Left cardiac atrium (tissue), 4 donors: ENCODE measurements around the gene SUGP1. TPM values are rescaled to one million over a fixed set of nuclear protein-coding genes. Genes with fewer than 3 reads are reported as not detected.

ENCODE experiments used
- ATAC-seq, 2 donors: fragments of 200-7000 bp; cut with Tn5 transposase; one replicate each; pipeline ENCODE4 v1.9.1; 2020; ENCODE audit warnings: mild to moderate bottlenecking in 2 of 2, moderate library complexity in 2 of 2
- DNase-seq: peaks from one replicate; pipeline ENCODE4 v3.0.0-alpha.2; 2020
- intact Hi-C, 2 donors: fragments of 100-400 bp; cut with DNase I; formaldehyde crosslinking; loops; one replicate each; pipeline versions ENCODE4 v1.14.1 to v1.15.1; 2022 to 2023
- total RNA-seq, 2 donors: library from RNA; stranded (reverse); fragmentation: NEBNext Ultra II Directional; extraction: Animal tissue kit (Norgen Biotek cat#: 25700); gene quantifications; one replicate each; pipeline ENCODE4 v1.2.1, GENCODE V29; 2021
- donor health status: DM: no; HTN: yes; CAD: no.
- donor health status: DM: no; HTN: yes; CAD: no; lungs with severe emphysema.
- donor health status: DM: yes; HTN: yes; CAD: no.
- donor health status: Dilated cardiomyopathy.

Gene SUGP1
- total RNA-seq, 2 donors from 2014 or later, result 33.5 to 40.5 TPM

- no peak for DNase-seq
- ATAC-seq, result no peak
- intact Hi-C loops, result loop anchor here in 1 of 2 donors (10.0 kb wide), 1 partner anchor 199 kb away; no protein-coding TSS in a partner anchor
Measured at GRCh38 chr19:19343762-19344161, 23.5 kb upstream of the SUGP1 start.

GRCh38 chr19:19343016-19343362 is 22.7 kb upstream of the SUGP1 start:
- intact Hi-C loops, result loop anchor here in 1 of 2 donors (10.0 kb wide), 1 partner anchor 198 kb away; no protein-coding TSS in a partner anchor
- DNase-seq (no peak), ATAC-seq (no peak)

- ATAC-seq (peak; percentile 66 to 73), DNase-seq (peak; percentile 54)
- intact Hi-C loops, result loop anchor here in 1 of 2 donors (10.0 kb wide), 1 partner anchor 198 kb away; no protein-coding TSS in a partner anchor
Measured at GRCh38 chr19:19342086-19343015, 22.0 kb upstream of the SUGP1 start.

GRCh38 chr19:19341026-19341425 is 20.7 kb upstream of the SUGP1 start:
- intact Hi-C loops, result loop anchor here in 1 of 2 donors (10.0 kb wide), 1 partner anchor 196 kb away; no protein-coding TSS in a partner anchor
- no peak for DNase-seq
- no peak for ATAC-seq

- ATAC-seq (peak in 1 of 2 donors; percentile 33), DNase-seq (no peak)
- intact Hi-C loops, result no loop called here
Measured at GRCh38 chr19:19338082-19338481, 17.8 kb upstream of the SUGP1 start.

GRCh38 chr19:19337120-19337519 is 16.8 kb upstream of the SUGP1 start:
- ATAC-seq (no peak), DNase-seq (no peak)
- intact Hi-C loops, result no loop called here

GRCh38 chr19:19336597-19336996 is 16.3 kb upstream of the SUGP1 start:
- intact Hi-C loops, result no loop called here
- ATAC-seq (no peak), DNase-seq (no peak)

GRCh38 chr19:19335408-19336158 is 15.3 kb upstream of the SUGP1 start:
- DNase-seq (no peak), ATAC-seq (no peak)
- intact Hi-C loops, result no loop called here

GRCh38 chr19:19334989-19335344 is 14.7 kb upstream of the SUGP1 start:
- intact Hi-C loops, result no loop called here
- no peak for ATAC-seq
- no peak for DNase-seq

- DNase-seq, result no peak
- ATAC-seq, result no peak
- intact Hi-C loops, result no loop called here
Measured at GRCh38 chr19:19334063-19334988, 14.0 kb upstream of the SUGP1 start.

- ATAC-seq (no peak), DNase-seq (no peak)
- intact Hi-C loops, result loop anchor here in 1 of 2 donors (10.0 kb wide), 1 partner anchor 134 kb away; the partner anchor contains the start of genes BORCS8 and RFXANK
Measured at GRCh38 chr19:19329126-19329525, 8.8 kb upstream of the SUGP1 start.

GRCh38 chr19:19327672-19328071 is 7.4 kb upstream of the SUGP1 start:
- no peak for ATAC-seq
- intact Hi-C loops, result loop anchor here in 1 of 2 donors (10.0 kb wide), 1 partner anchor 133 kb away; the partner anchor contains the start of genes BORCS8 and RFXANK
- DNase-seq, result no peak

- intact Hi-C loops, result loop anchor here in 1 of 2 donors (10.0 kb wide), 1 partner anchor 129 kb away; the partner anchor contains the start of genes BORCS8 and RFXANK
- no peak for DNase-seq
- no peak for ATAC-seq
Measured at GRCh38 chr19:19324059-19324770, 3.9 kb upstream of the SUGP1 start.

GRCh38 chr19:19321141-19321577 is 850 bp upstream of the SUGP1 start:
- ATAC-seq, result peak; percentile 5
- no peak for DNase-seq
- intact Hi-C loops, result loop anchor here in 1 of 2 donors (10.0 kb wide), 1 partner anchor 126 kb away; the partner anchor contains the start of genes BORCS8 and RFXANK

GRCh38 chr19:19319732-19320360 is 463 bp downstream of the SUGP1 start:
- intact Hi-C loops, result loop anchor here in 1 of 2 donors (10.0 kb wide), 1 partner anchor 125 kb away; the partner anchor contains the start of genes BORCS8 and RFXANK
- DNase-seq (no peak), ATAC-seq (peak in 1 of 2 donors; percentile 4)

GRCh38 chr19:19316082-19316481 is 4.2 kb downstream of the SUGP1 start:
- ATAC-seq (no peak), DNase-seq (no peak)
- intact Hi-C loops, result no loop called here

- ATAC-seq (no peak), DNase-seq (no peak)
- intact Hi-C loops, result no loop called here
Measured at GRCh38 chr19:19315444-19315843, 4.9 kb downstream of the SUGP1 start.
